Measurements from ENCODE around the gene ANKRD13D. TPM values are rescaled to one million over a fixed set of nuclear protein-coding genes. Genes with fewer than 3 reads are reported as not detected.

The ANKRD13D gene
- polyA plus RNA-seq, 1 donor from 2014 or later: 93.5 TPM

DNA sequence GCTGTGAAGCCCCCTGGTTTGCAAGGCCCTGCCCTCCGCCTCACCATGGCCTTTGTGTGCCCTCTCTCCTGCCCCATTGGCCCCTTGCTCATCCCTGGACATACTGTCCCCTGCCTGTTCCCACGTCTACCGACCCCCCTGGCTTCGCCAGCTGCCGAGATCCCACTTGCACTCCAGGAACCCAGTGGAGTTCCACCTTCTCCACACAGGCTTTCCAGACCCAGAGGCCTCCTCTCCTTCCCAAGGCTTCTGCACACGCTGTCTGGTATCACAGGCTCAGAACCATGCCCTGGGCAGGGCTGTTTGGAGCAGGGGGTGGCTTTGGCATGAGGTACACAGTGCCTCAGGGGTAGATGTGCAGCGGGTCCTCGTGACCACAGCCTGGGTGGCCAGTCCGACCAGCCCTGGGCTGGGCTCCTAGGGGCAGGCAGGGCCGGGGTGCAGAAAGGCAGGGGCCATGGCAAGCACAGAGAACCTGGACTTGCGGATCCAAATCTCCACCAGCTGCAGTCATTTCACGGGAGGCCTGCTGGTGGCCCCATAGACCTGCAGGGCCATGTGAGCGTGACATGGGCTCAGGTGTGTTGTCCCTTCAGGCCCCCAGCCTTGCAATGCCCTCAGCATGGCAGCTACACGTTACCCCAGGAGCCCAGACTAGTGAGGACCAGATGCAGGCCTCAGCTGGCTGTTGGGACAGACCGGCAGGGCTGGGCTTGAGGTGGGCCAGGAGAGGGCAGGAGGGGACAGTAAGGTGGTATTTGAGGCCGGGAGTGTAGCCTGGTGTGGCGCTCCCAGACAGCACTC is 13.3 kb upstream of the ANKRD13D start:
- no peaks in the 10 kb centered on the region for H3K9me3 ChIP-seq (ENCODE audit: low read length)
- peaks cover 21% of the 10 kb centered on the region for H3K79me2 ChIP-seq (replicated peaks; ENCODE audit: insufficient read depth, low read length)
- H3K27me3 ChIP-seq (ENCODE audit: insufficient read depth, low read depth, low read length): no peaks in the 10 kb centered on the region
- no peak overlapping the region for H3K4me2 ChIP-seq (ENCODE audit: low read length)
- H4K20me1 ChIP-seq (ENCODE audit: insufficient read depth): no peaks in the 10 kb centered on the region
- TF ChIP-seq SMC3 (conservative IDR thresholded peaks at IDR 0.05; ENCODE audit: poor library complexity) (no peak), TAF1 (IDR thresholded peaks at IDR 0.05; ENCODE audit: low read depth) (no peak), RAD21 (conservative IDR thresholded peaks at IDR 0.05) (no peak), MXI1 (conservative IDR thresholded peaks at IDR 0.05; ENCODE audit: poor library complexity, severe bottlenecking) (no peak), EZH2 (IDR thresholded peaks at IDR 0.05; ENCODE audit: borderline replicate concordance, insufficient read depth, low read length, poor library complexity, severe bottlenecking) (no peak), EP300 (conservative IDR thresholded peaks at IDR 0.05; ENCODE audit: poor library complexity, severe bottlenecking) (no peak), POLR2AphosphoS5 (IDR thresholded peaks at IDR 0.05) (no peak)
- TF ChIP-seq, protein P1, sequence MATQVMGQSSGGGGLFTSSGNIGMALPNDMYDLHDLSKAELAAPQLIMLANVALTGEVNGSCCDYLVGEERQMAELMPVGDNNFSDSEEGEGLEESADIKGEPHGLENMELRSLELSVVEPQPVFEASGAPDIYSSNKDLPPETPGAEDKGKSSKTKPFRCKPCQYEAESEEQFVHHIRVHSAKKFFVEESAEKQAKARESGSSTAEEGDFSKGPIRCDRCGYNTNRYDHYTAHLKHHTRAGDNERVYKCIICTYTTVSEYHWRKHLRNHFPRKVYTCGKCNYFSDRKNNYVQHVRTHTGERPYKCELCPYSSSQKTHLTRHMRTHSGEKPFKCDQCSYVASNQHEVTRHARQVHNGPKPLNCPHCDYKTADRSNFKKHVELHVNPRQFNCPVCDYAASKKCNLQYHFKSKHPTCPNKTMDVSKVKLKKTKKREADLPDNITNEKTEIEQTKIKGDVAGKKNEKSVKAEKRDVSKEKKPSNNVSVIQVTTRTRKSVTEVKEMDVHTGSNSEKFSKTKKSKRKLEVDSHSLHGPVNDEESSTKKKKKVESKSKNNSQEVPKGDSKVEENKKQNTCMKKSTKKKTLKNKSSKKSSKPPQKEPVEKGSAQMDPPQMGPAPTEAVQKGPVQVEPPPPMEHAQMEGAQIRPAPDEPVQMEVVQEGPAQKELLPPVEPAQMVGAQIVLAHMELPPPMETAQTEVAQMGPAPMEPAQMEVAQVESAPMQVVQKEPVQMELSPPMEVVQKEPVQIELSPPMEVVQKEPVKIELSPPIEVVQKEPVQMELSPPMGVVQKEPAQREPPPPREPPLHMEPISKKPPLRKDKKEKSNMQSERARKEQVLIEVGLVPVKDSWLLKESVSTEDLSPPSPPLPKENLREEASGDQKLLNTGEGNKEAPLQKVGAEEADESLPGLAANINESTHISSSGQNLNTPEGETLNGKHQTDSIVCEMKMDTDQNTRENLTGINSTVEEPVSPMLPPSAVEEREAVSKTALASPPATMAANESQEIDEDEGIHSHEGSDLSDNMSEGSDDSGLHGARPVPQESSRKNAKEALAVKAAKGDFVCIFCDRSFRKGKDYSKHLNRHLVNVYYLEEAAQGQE (IDR thresholded peaks at IDR 0.05; ENCODE audit: borderline replicate concordance): no peak
- TF ChIP-seq, protein P2, sequence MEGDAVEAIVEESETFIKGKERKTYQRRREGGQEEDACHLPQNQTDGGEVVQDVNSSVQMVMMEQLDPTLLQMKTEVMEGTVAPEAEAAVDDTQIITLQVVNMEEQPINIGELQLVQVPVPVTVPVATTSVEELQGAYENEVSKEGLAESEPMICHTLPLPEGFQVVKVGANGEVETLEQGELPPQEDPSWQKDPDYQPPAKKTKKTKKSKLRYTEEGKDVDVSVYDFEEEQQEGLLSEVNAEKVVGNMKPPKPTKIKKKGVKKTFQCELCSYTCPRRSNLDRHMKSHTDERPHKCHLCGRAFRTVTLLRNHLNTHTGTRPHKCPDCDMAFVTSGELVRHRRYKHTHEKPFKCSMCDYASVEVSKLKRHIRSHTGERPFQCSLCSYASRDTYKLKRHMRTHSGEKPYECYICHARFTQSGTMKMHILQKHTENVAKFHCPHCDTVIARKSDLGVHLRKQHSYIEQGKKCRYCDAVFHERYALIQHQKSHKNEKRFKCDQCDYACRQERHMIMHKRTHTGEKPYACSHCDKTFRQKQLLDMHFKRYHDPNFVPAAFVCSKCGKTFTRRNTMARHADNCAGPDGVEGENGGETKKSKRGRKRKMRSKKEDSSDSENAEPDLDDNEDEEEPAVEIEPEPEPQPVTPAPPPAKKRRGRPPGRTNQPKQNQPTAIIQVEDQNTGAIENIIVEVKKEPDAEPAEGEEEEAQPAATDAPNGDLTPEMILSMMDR (IDR thresholded peaks at IDR 0.05; ENCODE audit: poor library complexity, severe bottlenecking): no peak
- no peaks in the 10 kb centered on the region for H3F3A ChIP-seq (ENCODE audit: insufficient read depth, low read length, poor library complexity, severe bottlenecking)
- H3K4me3 ChIP-seq (ENCODE audit: low read length): no peak overlapping the region
- no peak overlapping the region for H3K27ac ChIP-seq (ENCODE audit: low read length)
- no peak overlapping the region for H2AFZ ChIP-seq (ENCODE audit: low read depth, low read length)
- no peaks in the 10 kb centered on the region for H3K9me2 ChIP-seq (ENCODE audit: insufficient read depth, low read length)
- H3K36me3 ChIP-seq (ENCODE audit: insufficient read depth, low read length): no peaks in the 10 kb centered on the region
- no peak overlapping the region for H3K9ac ChIP-seq (ENCODE audit: low read length)

DNA sequence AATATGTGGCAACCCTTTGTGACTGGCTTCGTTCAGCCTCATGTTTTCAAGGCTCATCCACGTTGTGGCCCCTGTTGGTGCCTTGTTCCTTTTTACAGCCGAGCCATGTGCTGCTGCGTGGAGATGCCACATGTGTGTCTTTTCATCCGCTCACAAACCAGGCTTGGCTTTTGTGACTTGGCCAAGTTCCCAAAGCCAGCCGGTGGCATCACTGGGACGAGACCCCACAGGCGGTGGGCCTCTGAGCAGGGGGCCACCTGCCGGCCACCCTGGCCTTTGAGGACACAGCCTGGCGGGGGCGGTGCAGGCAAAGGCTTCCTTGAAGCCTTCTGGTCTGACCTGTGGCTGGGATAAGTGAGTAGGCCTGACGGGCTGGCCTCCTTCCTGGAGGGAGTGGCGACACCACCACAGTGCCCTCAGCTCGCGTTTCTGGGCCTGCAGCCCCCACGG is 12.3 kb upstream of the ANKRD13D start:
- Histone ChIP-seq H3K4me3 (ENCODE audit: low read length) (no peak overlapping the region), H3K79me2 (replicated peaks; ENCODE audit: insufficient read depth, low read length) (peaks cover 21% of the 10 kb centered on the region), H2AFZ (ENCODE audit: low read depth, low read length) (no peak overlapping the region), H3K4me2 (ENCODE audit: low read length) (no peak overlapping the region), H3K9me3 (ENCODE audit: low read length) (no peaks in the 10 kb centered on the region), H3K9ac (ENCODE audit: low read length) (no peak overlapping the region), H3K36me3 (ENCODE audit: insufficient read depth, low read length) (no peaks in the 10 kb centered on the region), H3K27me3 (ENCODE audit: insufficient read depth, low read depth, low read length) (no peaks in the 10 kb centered on the region), H4K20me1 (ENCODE audit: insufficient read depth) (no peaks in the 10 kb centered on the region), H3K27ac (ENCODE audit: low read length) (no peak overlapping the region), H3F3A (ENCODE audit: insufficient read depth, low read length, poor library complexity, severe bottlenecking) (no peaks in the 10 kb centered on the region), H3K9me2 (ENCODE audit: insufficient read depth, low read length) (no peaks in the 10 kb centered on the region)
- TF ChIP-seq EZH2 (IDR thresholded peaks at IDR 0.05; ENCODE audit: borderline replicate concordance, insufficient read depth, low read length, poor library complexity, severe bottlenecking) (no peak), POLR2AphosphoS5 (IDR thresholded peaks at IDR 0.05) (no peak), MXI1 (conservative IDR thresholded peaks at IDR 0.05; ENCODE audit: poor library complexity, severe bottlenecking) (no peak), RAD21 (conservative IDR thresholded peaks at IDR 0.05) (no peak), TAF1 (IDR thresholded peaks at IDR 0.05; ENCODE audit: low read depth) (no peak), EP300 (conservative IDR thresholded peaks at IDR 0.05; ENCODE audit: poor library complexity, severe bottlenecking) (no peak), SMC3 (conservative IDR thresholded peaks at IDR 0.05; ENCODE audit: poor library complexity) (no peak)
- TF ChIP-seq, protein P2 (IDR thresholded peaks at IDR 0.05; ENCODE audit: poor library complexity, severe bottlenecking): no peak

Data from neural cell (in vitro differentiated cells).